CD4-positive, CD25-positive, alpha-beta regulatory T cell (primary cell): ENCODE measurements around the gene FCHSD2. TPM values are rescaled to one million over a fixed set of nuclear protein-coding genes. Genes with fewer than 3 reads are reported as not detected.

ENCODE experiments used
- ATAC-seq, 2 donors: fragments of 150-1000 bp; cut with Tn5 transposase; one replicate each; pipeline ENCODE4 v1.10.0; 2021; ENCODE audit warnings: low read depth in 2 of 2, moderate number of reproducible peaks in 2 of 2, moderate library complexity in 1 of 2
- DNase-seq, 3 donors: peaks; one replicate each; pipeline versions ENCODE4 v3.0.0 to v3.0.0-alpha.2; 2012 to 2022; ENCODE audit warnings: mixed read lengths in 1 of 3
- H3K27ac ChIP-seq: one replicate; pipeline ENCODE4 v1.7.0; 2013; ENCODE audit warnings: mild to moderate bottlenecking, low read length; ENCODE audit not compliant: insufficient read depth, poor library complexity, severe bottlenecking
- H3K27me3 ChIP-seq: one replicate; pipeline ENCODE4 v1.7.0; 2013; ENCODE audit warnings: low read length; ENCODE audit not compliant: control insufficient read depth, insufficient read depth
- H3K36me3 ChIP-seq: one replicate; pipeline ENCODE4 v1.7.0; 2013; ENCODE audit warnings: mild to moderate bottlenecking, low read length, moderate library complexity; ENCODE audit not compliant: control insufficient read depth, insufficient read depth
- H3K4me1 ChIP-seq: 2 replicates; pipeline ENCODE4 v1.7.0; 2013; ENCODE audit warnings: mild to moderate bottlenecking, low read length; ENCODE audit not compliant: insufficient read depth, control insufficient read depth, poor library complexity, severe bottlenecking
- H3K4me3 ChIP-seq: one replicate; pipeline ENCODE4 v1.7.0; 2013; ENCODE audit warnings: low read depth, mild to moderate bottlenecking, low read length, moderate library complexity
- H3K9me3 ChIP-seq, 2 experiments: 1 replicate in 1 of 2; 2 replicates in 1 of 2; pipeline ENCODE4 v1.7.0; 2013; ENCODE audit warnings: low read length in 2 of 2, mild to moderate bottlenecking in 1 of 2, moderate library complexity in 1 of 2; ENCODE audit not compliant: control insufficient read depth in 2 of 2
- H3K27ac Mint-ChIP-seq, 3 donors: one replicate each; pipeline ENCODE4 v1.8.0; 2020 to 2022; ENCODE audit warnings: mild to moderate bottlenecking in 3 of 3, mixed read lengths in 3 of 3, moderate library complexity in 2 of 3
- H3K27me3 Mint-ChIP-seq: one replicate; pipeline ENCODE4 v1.8.0; 2022; ENCODE audit warnings: mild to moderate bottlenecking, mixed read lengths
- H3K36me3 Mint-ChIP-seq: one replicate; pipeline ENCODE4 v1.8.0; 2020; ENCODE audit warnings: mixed read lengths
- H3K4me1 Mint-ChIP-seq, 4 donors: one replicate each; pipeline ENCODE4 v1.8.0; 2020 to 2022; ENCODE audit warnings: mixed read lengths in 4 of 4, mild to moderate bottlenecking in 1 of 4
- H3K4me3 Mint-ChIP-seq, 4 donors: one replicate each; pipeline ENCODE4 v1.8.0; 2020 to 2022; ENCODE audit warnings: mild to moderate bottlenecking in 4 of 4, mixed read lengths in 4 of 4, moderate library complexity in 3 of 4
- H3K9me3 Mint-ChIP-seq, 7 donors: one replicate each; pipeline ENCODE4 v1.8.0; 2020 to 2022; ENCODE audit warnings: mixed read lengths in 7 of 7, mild to moderate bottlenecking in 3 of 7, moderate library complexity in 2 of 7
- polyA plus RNA-seq, 4 donors: library from polyadenylated mRNA; unstranded; fragments of 300-500 nt; fragmentation: Illumina TruSeq; gene quantifications; one replicate each; pipeline ENCODE4 v1.2.3, GENCODE V29; 2021
- total RNA-seq: library from RNA; stranded (reverse); gene quantifications from one replicate; pipeline ENCODE4 v1.2.3, GENCODE V29; 2022

The FCHSD2 gene
- total and polyA plus RNA-seq, 5 donors from 2014 or later: 13.5 to 56.6 (median 19.6) TPM

GRCh38 chr11:73013021-73013420, 129.1 kb downstream of the FCHSD2 start:
- DNase-seq: no peak
- peaks cover 11 to 18% of the 10 kb centered on the region in 2 experiments for H3K9me3 ChIP-seq
- H3K27ac Mint-ChIP-seq: peak overlapping the region in 1 of 3 donors; percentile 46

DNA sequence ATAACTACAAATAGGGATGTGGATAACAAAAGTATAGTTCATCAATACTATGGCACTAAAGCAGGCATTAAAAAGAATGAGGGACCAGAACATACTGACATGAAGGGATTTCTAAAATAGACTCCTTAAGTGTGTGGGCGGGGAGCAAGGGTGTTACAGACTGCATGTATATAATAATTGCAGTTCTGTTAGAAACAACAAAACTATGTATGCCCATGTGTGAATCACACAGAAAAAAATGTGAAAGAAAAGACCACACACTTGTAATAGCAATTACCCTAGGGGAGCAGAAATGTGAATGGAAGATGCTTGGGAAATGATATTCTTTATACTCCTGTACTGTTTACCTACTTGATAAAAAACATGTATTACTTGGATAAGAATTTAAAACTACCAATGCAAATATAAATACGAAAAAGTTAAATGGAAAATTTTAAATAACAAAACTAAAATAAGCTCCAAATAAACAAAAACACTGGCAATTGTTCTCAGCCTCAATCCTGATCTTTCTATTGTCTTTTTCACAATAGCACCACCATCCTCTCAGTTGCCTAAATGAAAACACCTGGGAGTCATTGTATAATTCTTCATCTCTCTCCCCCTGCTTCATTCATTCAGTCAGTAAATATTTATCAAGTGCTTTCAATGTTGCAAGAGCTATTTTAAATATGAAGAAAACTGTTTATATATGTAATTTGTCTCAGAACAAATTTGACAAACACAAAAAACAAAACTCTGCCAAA, 129.8 kb downstream of the FCHSD2 start:
- H3K9me3 ChIP-seq: peaks cover 11 to 18% of the 10 kb centered on the region in 2 experiments
- Mint-ChIP-seq H3K9me3 (peaks cover 1 to 16% (median 8%) of the 10 kb centered on the region in 7 donors), H3K27ac (no peak overlapping the region), H3K36me3 (peaks cover 45% of the 10 kb centered on the region), H3K27me3 (no peaks in the 10 kb centered on the region), H3K4me3 (no peak overlapping the region), H3K4me1 (peaks cover 12 to 25% (median 17%) of the 10 kb centered on the region in 4 donors)
- ATAC-seq (no peak), DNase-seq (no peak)
- H3K36me3 ChIP-seq: peaks cover 13% of the 10 kb centered on the region
- H3K4me1 ChIP-seq: no peaks in the 10 kb centered on the region
- no peak overlapping the region for H3K27ac ChIP-seq
- H3K4me3 ChIP-seq: no peak overlapping the region
- H3K27me3 ChIP-seq: no peaks in the 10 kb centered on the region

More at GRCh38 chr11:73013021-73013420, 129.1 kb downstream of the FCHSD2 start:
- Mint-ChIP-seq H3K36me3 (peaks cover 49% of the 10 kb centered on the region), H3K27me3 (no peaks in the 10 kb centered on the region), H3K9me3 (peaks cover 1 to 16% (median 8%) of the 10 kb centered on the region in 7 donors), H3K4me3 (no peak overlapping the region), H3K4me1 (peaks cover 13 to 30% (median 19%) of the 10 kb centered on the region in 4 donors)
- Histone ChIP-seq H3K27ac (no peak overlapping the region), H3K36me3 (peaks cover 13% of the 10 kb centered on the region), H3K4me1 (no peaks in the 10 kb centered on the region), H3K4me3 (no peak overlapping the region), H3K27me3 (no peaks in the 10 kb centered on the region)
- no peak for ATAC-seq

- Mint-ChIP-seq H3K27me3 (no peaks in the 10 kb centered on the region), H3K9me3 (peaks cover 1 to 16% (median 8%) of the 10 kb centered on the region in 7 donors), H3K27ac (no peak overlapping the region), H3K4me1 (peaks cover 8 to 30% (median 18%) of the 10 kb centered on the region in 4 donors), H3K36me3 (peaks cover 42% of the 10 kb centered on the region), H3K4me3 (no peak overlapping the region)
- Histone ChIP-seq H3K27me3 (no peaks in the 10 kb centered on the region), H3K27ac (no peak overlapping the region), H3K4me1 (no peaks in the 10 kb centered on the region), H3K4me3 (no peak overlapping the region), H3K36me3 (peaks cover 13% of the 10 kb centered on the region), H3K9me3 (peaks cover 11 to 18% of the 10 kb centered on the region in 2 experiments)
- ATAC-seq (no peak), DNase-seq (no peak)
Measured at GRCh38 chr11:73011126-73011817, 130.8 kb downstream of the FCHSD2 start.

- Histone ChIP-seq H3K36me3 (peaks cover 13% of the 10 kb centered on the region), H3K27me3 (no peaks in the 10 kb centered on the region), H3K27ac (no peak overlapping the region), H3K9me3 (peaks cover 11 to 18% of the 10 kb centered on the region in 2 experiments), H3K4me1 (no peaks in the 10 kb centered on the region), H3K4me3 (no peak overlapping the region)
- Mint-ChIP-seq H3K36me3 (peaks cover 49% of the 10 kb centered on the region), H3K9me3 (peaks cover 1 to 16% (median 8%) of the 10 kb centered on the region in 7 donors), H3K27me3 (no peaks in the 10 kb centered on the region), H3K27ac (no peak overlapping the region), H3K4me1 (peaks cover 14 to 38% (median 24%) of the 10 kb centered on the region in 4 donors), H3K4me3 (no peak overlapping the region)
- DNase-seq (no peak), ATAC-seq (no peak)
Measured at GRCh38 chr11:73009972-73010371, 132.1 kb downstream of the FCHSD2 start.

DNA sequence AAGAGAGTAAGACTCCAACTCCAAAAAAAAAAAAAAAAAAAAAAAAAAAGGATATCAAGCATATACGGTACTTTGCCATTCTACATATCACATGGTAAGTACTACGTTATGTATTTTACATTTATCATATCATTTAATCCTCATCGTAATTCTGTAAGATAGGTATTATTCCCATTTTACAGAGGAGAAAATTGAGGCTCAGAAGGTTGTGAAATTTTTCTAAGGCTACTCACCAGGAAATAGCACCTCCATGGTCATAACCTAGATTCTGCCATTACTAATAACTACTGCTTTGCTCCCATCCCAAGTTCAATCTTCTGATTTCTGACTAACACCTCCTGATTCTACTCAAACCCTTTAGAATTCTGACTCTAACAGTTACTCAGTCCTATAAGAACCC, 138.0 kb downstream of the FCHSD2 start:
- Histone ChIP-seq H3K9me3 (no peaks in the 10 kb centered on the region), H3K27ac (no peak overlapping the region), H3K4me1 (no peaks in the 10 kb centered on the region), H3K36me3 (no peaks in the 10 kb centered on the region), H3K4me3 (no peak overlapping the region), H3K27me3 (no peaks in the 10 kb centered on the region)
- H3K4me3 Mint-ChIP-seq: no peak overlapping the region
- H3K27ac Mint-ChIP-seq: no peak overlapping the region
- H3K4me1 Mint-ChIP-seq: peaks cover 30 to 44% (median 35%) of the 10 kb centered on the region in 4 donors
- no peak for ATAC-seq
- peaks cover 34% of the 10 kb centered on the region for H3K36me3 Mint-ChIP-seq
- no peak for DNase-seq
- H3K27me3 Mint-ChIP-seq: no peaks in the 10 kb centered on the region
- peaks cover 0 to 5% (median 2%) of the 10 kb centered on the region in 7 donors for H3K9me3 Mint-ChIP-seq

GRCh38 chr11:73003088-73003487, 139.0 kb downstream of the FCHSD2 start:
- Histone ChIP-seq H3K4me3 (no peak overlapping the region), H3K27me3 (no peaks in the 10 kb centered on the region), H3K27ac (no peak overlapping the region), H3K9me3 (no peaks in the 10 kb centered on the region), H3K4me1 (no peaks in the 10 kb centered on the region), H3K36me3 (no peaks in the 10 kb centered on the region)
- DNase-seq (no peak), ATAC-seq (no peak)
- Mint-ChIP-seq H3K27me3 (no peaks in the 10 kb centered on the region), H3K27ac (no peak overlapping the region), H3K4me1 (peaks cover 30 to 40% (median 35%) of the 10 kb centered on the region in 4 donors), H3K9me3 (peaks cover 0 to 5% (median 0%) of the 10 kb centered on the region in 7 donors), H3K36me3 (peaks cover 30% of the 10 kb centered on the region), H3K4me3 (no peak overlapping the region)

GRCh38 chr11:73002214-73002613, 139.9 kb downstream of the FCHSD2 start:
- H3K9me3 Mint-ChIP-seq: peaks cover 0 to 5% (median 0%) of the 10 kb centered on the region in 7 donors
- Histone ChIP-seq H3K4me3 (no peak overlapping the region), H3K27ac (no peak overlapping the region), H3K36me3 (no peaks in the 10 kb centered on the region), H3K9me3 (no peaks in the 10 kb centered on the region), H3K4me1 (no peaks in the 10 kb centered on the region), H3K27me3 (no peaks in the 10 kb centered on the region)
- DNase-seq (no peak), ATAC-seq (no peak)
- peak overlapping the region in 1 of 3 donors; percentile 2 for H3K27ac Mint-ChIP-seq
- H3K36me3 Mint-ChIP-seq: peaks cover 30% of the 10 kb centered on the region
- no peaks in the 10 kb centered on the region for H3K27me3 Mint-ChIP-seq
- H3K4me3 Mint-ChIP-seq: no peak overlapping the region
- peaks cover 30 to 44% (median 38%) of the 10 kb centered on the region in 4 donors for H3K4me1 Mint-ChIP-seq
